ENCODE measurements around the gene CENPB. TPM values are rescaled to one million over a fixed set of nuclear protein-coding genes. Genes with fewer than 3 reads are reported as not detected.

CENPB gene
- total RNA-seq, 4 donors from 2014 or later = 72.8 to 109 (median 100) TPM

GRCh38 chr20:3811467-3812258, 25.1 kb upstream of the CENPB start:
- Histone ChIP-seq H3K4me1 (peaks cover 8 to 60% (median 38%) of the 10 kb centered on the region in 4 donors), H3K4me3 (peak overlapping the region; percentile 23 to 52 (median 30)), H3K36me3 (no peaks in the 10 kb centered on the region), H3K27me3 (no peaks in the 10 kb centered on the region), H3K9me3 (no peaks in the 10 kb centered on the region), H3K27ac (peak overlapping the region; percentile 81 to 96 (median 93))
- peak; percentile 99 for DNase-seq (ENCODE audit: low spot score in 2 of 2)
- TF ChIP-seq POLR2A (IDR thresholded peaks at IDR 0.05) = peak; percentile 69 to 76
- peak; percentile 99 to 100 for TF ChIP-seq EP300 (IDR thresholded peaks at IDR 0.05)
- TF ChIP-seq, protein P1, sequence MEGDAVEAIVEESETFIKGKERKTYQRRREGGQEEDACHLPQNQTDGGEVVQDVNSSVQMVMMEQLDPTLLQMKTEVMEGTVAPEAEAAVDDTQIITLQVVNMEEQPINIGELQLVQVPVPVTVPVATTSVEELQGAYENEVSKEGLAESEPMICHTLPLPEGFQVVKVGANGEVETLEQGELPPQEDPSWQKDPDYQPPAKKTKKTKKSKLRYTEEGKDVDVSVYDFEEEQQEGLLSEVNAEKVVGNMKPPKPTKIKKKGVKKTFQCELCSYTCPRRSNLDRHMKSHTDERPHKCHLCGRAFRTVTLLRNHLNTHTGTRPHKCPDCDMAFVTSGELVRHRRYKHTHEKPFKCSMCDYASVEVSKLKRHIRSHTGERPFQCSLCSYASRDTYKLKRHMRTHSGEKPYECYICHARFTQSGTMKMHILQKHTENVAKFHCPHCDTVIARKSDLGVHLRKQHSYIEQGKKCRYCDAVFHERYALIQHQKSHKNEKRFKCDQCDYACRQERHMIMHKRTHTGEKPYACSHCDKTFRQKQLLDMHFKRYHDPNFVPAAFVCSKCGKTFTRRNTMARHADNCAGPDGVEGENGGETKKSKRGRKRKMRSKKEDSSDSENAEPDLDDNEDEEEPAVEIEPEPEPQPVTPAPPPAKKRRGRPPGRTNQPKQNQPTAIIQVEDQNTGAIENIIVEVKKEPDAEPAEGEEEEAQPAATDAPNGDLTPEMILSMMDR (IDR thresholded peaks at IDR 0.05) = peak in 2 of 5 experiments; percentile 20 to 47
- WGBS, 2 donors = 3 to 6% methylated on average over 17 to 20 of the region's 20 CpGs

GRCh38 chr20:3808544-3808943, 22.0 kb upstream of the CENPB start:
- H3K9me3 ChIP-seq = no peaks in the 10 kb centered on the region
- H3K27ac ChIP-seq = peak overlapping the region; percentile 81 to 97 (median 94)
- peak overlapping the region in 1 of 4 donors; percentile 9 for H3K4me3 ChIP-seq
- DNase-seq (ENCODE audit: low spot score in 2 of 2) = no peak
- WGBS, 2 donors = 90% methylated on average over 3 of the region's 3 CpGs
- H3K36me3 ChIP-seq = peaks cover 0 to 23% (median 0%) of the 10 kb centered on the region in 3 donors
- H3K4me1 ChIP-seq = peaks cover 8 to 78% (median 49%) of the 10 kb centered on the region in 4 donors
- TF ChIP-seq EP300 (IDR thresholded peaks at IDR 0.05) = no peak
- TF ChIP-seq, protein P1 (IDR thresholded peaks at IDR 0.05) = no peak
- no peak for TF ChIP-seq POLR2A (IDR thresholded peaks at IDR 0.05)
- H3K27me3 ChIP-seq = no peaks in the 10 kb centered on the region

DNA sequence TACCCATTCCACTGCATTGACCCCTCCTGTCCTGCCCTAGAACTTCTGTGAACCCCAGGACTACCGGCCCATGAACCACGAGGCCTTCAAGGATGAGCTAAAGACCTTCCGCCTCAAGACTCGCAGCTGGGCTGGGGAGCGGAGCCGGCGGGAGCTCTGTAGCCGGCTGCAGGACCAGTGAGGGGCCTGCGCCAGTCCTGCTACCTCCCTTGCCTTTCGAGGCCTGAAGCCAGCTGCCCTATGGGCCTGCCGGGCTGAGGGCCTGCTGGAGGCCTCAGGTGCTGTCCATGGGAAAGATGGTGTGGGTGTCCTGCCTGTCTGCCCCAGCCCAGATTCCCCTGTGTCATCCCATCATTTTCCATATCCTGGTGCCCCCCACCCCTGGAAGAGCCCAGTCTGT, 18.2 kb upstream of the CENPB start:
- DNase-seq (ENCODE audit: low spot score in 2 of 2) = no peak
- H3K9me3 ChIP-seq = no peaks in the 10 kb centered on the region
- peak overlapping the region in 3 of 4 donors; percentile 81 to 97 (median 96) for H3K27ac ChIP-seq
- H3K27me3 ChIP-seq = no peaks in the 10 kb centered on the region
- TF ChIP-seq EP300 (IDR thresholded peaks at IDR 0.05) (no peak), POLR2A (IDR thresholded peaks at IDR 0.05) (no peak)
- TF ChIP-seq, protein P1 (IDR thresholded peaks at IDR 0.05) = no peak
- 82% methylated on average over 10 of the region's 11 CpGs; no CpG with 5 or more reads in 1 of the 2 donors for whole genome bisulfite sequencing, 2 donors
- peaks cover 5 to 57% (median 35%) of the 10 kb centered on the region in 4 donors for H3K4me1 ChIP-seq
- H3K36me3 ChIP-seq = peaks cover 0 to 61% (median 0%) of the 10 kb centered on the region in 3 donors
- H3K4me3 ChIP-seq = no peak overlapping the region

DNA sequence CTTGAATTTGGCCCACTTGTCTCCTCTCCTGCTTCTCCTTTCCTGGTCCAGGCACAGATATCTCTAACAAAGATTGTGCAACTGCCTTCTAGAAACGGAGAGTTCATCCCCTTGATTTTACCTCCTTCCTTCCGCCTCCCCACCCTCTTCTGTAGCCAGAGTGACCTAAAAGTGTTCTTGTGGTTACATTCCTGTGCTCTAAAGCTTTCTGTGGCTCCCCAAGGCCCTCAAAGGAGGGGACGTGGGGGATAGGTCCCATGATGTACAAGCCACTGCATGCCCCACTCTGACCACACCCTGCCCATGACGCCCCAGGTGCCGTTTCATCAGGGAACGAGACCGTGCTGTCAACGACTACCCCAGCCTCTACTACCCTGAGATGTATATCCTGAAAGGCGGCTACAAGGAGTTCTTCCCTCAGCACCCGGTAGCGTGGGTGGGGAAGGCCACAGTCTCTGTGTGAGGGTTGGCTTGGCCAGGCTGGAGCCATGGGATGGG, 17.8 kb upstream of the CENPB start:
- 80 to 84% methylated on average over 11 of the region's 11 CpGs for WGBS, 2 donors
- TF ChIP-seq POLR2A (IDR thresholded peaks at IDR 0.05) (no peak), EP300 (IDR thresholded peaks at IDR 0.05) (no peak)
- TF ChIP-seq, protein P1 (IDR thresholded peaks at IDR 0.05) = no peak
- H3K4me3 ChIP-seq = no peak overlapping the region
- H3K27me3 ChIP-seq = no peaks in the 10 kb centered on the region
- H3K4me1 ChIP-seq = peaks cover 5 to 59% (median 38%) of the 10 kb centered on the region in 4 donors
- peak overlapping the region in 3 of 4 donors; percentile 81 to 97 (median 96) for H3K27ac ChIP-seq
- H3K36me3 ChIP-seq = peaks cover 0 to 65% (median 0%) of the 10 kb centered on the region in 3 donors
- DNase-seq (ENCODE audit: low spot score in 2 of 2) = no peak
- H3K9me3 ChIP-seq = no peaks in the 10 kb centered on the region

DNA sequence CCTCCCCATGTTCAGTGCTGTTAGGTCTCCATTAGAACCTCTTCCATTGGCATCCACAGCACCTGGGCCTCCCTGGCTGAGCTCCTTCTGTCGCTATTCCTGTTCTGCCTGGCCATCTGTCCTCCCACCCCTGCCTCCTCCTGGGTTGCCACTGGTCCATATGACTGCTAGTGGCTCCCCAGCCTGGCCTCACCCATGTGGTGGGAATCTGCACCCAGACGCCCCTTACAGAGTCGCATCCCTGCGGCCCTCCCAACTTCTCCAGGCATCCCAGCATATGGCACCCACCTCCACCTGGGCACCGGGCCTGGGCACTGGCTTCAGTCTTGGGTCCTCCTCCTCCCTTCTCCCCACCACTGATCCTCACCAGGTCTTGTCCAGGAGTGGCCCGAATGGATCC, 17.3 kb upstream of the CENPB start:
- TF ChIP-seq EP300 (IDR thresholded peaks at IDR 0.05) (no peak), POLR2A (IDR thresholded peaks at IDR 0.05) (no peak)
- TF ChIP-seq, protein P1 (IDR thresholded peaks at IDR 0.05) = no peak
- Histone ChIP-seq H3K9me3 (no peaks in the 10 kb centered on the region), H3K27me3 (no peaks in the 10 kb centered on the region), H3K36me3 (peaks cover 0 to 70% (median 3%) of the 10 kb centered on the region in 3 donors), H3K4me3 (no peak overlapping the region), H3K27ac (peak overlapping the region in 1 of 4 donors; percentile 96), H3K4me1 (peaks cover 5 to 61% (median 40%) of the 10 kb centered on the region in 4 donors)
- DNase-seq (ENCODE audit: low spot score in 2 of 2) = no peak
- WGBS, 2 donors = 85 to 92% methylated on average over 6 of the region's 6 CpGs
